Neuronal stem cell (in vitro differentiated cells): ENCODE measurements around the gene CHD3. TPM values are rescaled to one million over a fixed set of nuclear protein-coding genes. Genes with fewer than 3 reads are reported as not detected.

Experiments used
- DNase-seq: peaks from one replicate; pipeline ENCODE4 v3.0.0-alpha.2; 2013; ENCODE audit warnings: low spot score
- H2AFZ ChIP-seq: one replicate; pipeline ENCODE4 v1.6.1; 2013; ENCODE audit warnings: mild to moderate bottlenecking, low read length, inconsistent platforms
- H2AK5ac ChIP-seq: 2 replicates; pipeline ENCODE4 v1.6.1; 2013; ENCODE audit warnings: low read depth, mild to moderate bottlenecking, inconsistent platforms, low read length, moderate library complexity, mixed read lengths
- H2BK120ac ChIP-seq: 2 replicates; pipeline ENCODE4 v1.6.1; 2013; ENCODE audit warnings: low read depth, mild to moderate bottlenecking, inconsistent platforms, low read length, moderate library complexity, mixed read lengths
- H2BK12ac ChIP-seq: one replicate; pipeline ENCODE4 v1.6.1; 2013; ENCODE audit warnings: low read length, inconsistent platforms
- H2BK15ac ChIP-seq: 2 replicates; pipeline ENCODE4 v1.6.1; 2013; ENCODE audit warnings: mild to moderate bottlenecking, low read length, inconsistent platforms, mixed read lengths
- H2BK5ac ChIP-seq: one replicate; pipeline ENCODE4 v1.6.1; 2013; ENCODE audit warnings: inconsistent platforms, mild to moderate bottlenecking, low read length, moderate library complexity
- H3K14ac ChIP-seq: one replicate; pipeline ENCODE4 v1.6.1; 2013; ENCODE audit warnings: low read length, inconsistent platforms
- H3K18ac ChIP-seq: 2 replicates; pipeline ENCODE4 v1.6.1; 2013; ENCODE audit warnings: low read length, inconsistent platforms
- H3K23ac ChIP-seq: 2 replicates; pipeline ENCODE4 v1.6.1; 2013; ENCODE audit warnings: low read depth, mild to moderate bottlenecking, mixed read lengths, low read length, inconsistent platforms; ENCODE audit not compliant: poor library complexity
- H3K27ac ChIP-seq: replicated peaks from 3 replicates; pipeline ENCODE4 v1.5.1; 2013; ENCODE audit warnings: low read length, inconsistent platforms
- H3K27me3 ChIP-seq, 3 experiments: 2 replicates each; pipeline ENCODE4 v1.6.1; 2013; ENCODE audit warnings: low read length in 3 of 3, mild to moderate bottlenecking in 2 of 3, inconsistent platforms in 1 of 3, low read depth in 1 of 3, mixed read lengths in 1 of 3, moderate library complexity in 1 of 3; ENCODE audit not compliant: control insufficient read depth in 3 of 3, insufficient read depth in 3 of 3
- H3K36me3 ChIP-seq, 2 donors: replicated peaks in 1 of 2; 2 replicates each; pipeline ENCODE4 v1.6.1; 2013; ENCODE audit warnings: low read length in 2 of 2; ENCODE audit not compliant: control insufficient read depth in 2 of 2, insufficient read depth in 2 of 2
- H3K4ac ChIP-seq: 2 replicates; pipeline ENCODE4 v1.6.1; 2013; ENCODE audit warnings: inconsistent platforms, mild to moderate bottlenecking, low read length, moderate library complexity
- H3K4me1 ChIP-seq, 2 donors: 1 replicate in 1 of 2; 2 replicates in 1 of 2; pipeline ENCODE4 v1.6.1; 2013; ENCODE audit warnings: low read length in 2 of 2, low read depth in 1 of 2; ENCODE audit not compliant: control insufficient read depth in 2 of 2, insufficient read depth in 1 of 2
- H3K4me2 ChIP-seq: one replicate; pipeline ENCODE4 v1.6.1; 2013; ENCODE audit warnings: mild to moderate bottlenecking, low read length, inconsistent platforms; ENCODE audit not compliant: insufficient read depth, poor library complexity, severe bottlenecking
- H3K4me3 ChIP-seq, 2 donors: 2 replicates each; pipeline ENCODE4 v1.5.1; 2013; ENCODE audit warnings: low read length in 2 of 2, mild to moderate bottlenecking in 2 of 2, inconsistent platforms in 1 of 2, moderate library complexity in 1 of 2
- H3K79me1 ChIP-seq: one replicate; pipeline ENCODE4 v1.6.1; 2013; ENCODE audit warnings: low read depth, mild to moderate bottlenecking, inconsistent platforms, low read length, moderate library complexity
- H3K9ac ChIP-seq: one replicate; pipeline ENCODE4 v1.6.1; 2013; ENCODE audit warnings: mild to moderate bottlenecking, low read depth, low read length, inconsistent platforms; ENCODE audit not compliant: poor library complexity
- H3K9me3 ChIP-seq, 2 donors: replicated peaks in 1 of 2; 2 replicates each; pipeline versions ENCODE3 to v1.6.1; 2013; ENCODE audit warnings: low read length in 2 of 2, mild to moderate bottlenecking in 2 of 2, inconsistent platforms in 1 of 2, low read depth in 1 of 2, mixed read lengths in 1 of 2, moderate library complexity in 1 of 2; ENCODE audit not compliant: control insufficient read depth in 2 of 2, insufficient read depth in 1 of 2
- H4K8ac ChIP-seq: one replicate; pipeline ENCODE4 v1.6.1; 2013; ENCODE audit warnings: low read depth, mild to moderate bottlenecking, inconsistent platforms, low read length, moderate library complexity
- H4K91ac ChIP-seq: one replicate; pipeline ENCODE4 v1.6.1; 2013; ENCODE audit warnings: low read length, low read depth, mild to moderate bottlenecking, inconsistent platforms; ENCODE audit not compliant: poor library complexity
- WGBS, 2 donors: extraction: QIAGEN DNeasy Blood & Tissue Kit; methylation state at CpG; one replicate each; pipeline ENCODE4 v1.1.7; 2013; ENCODE audit warnings: missing lambda C conversion rate in 2 of 2, mixed read lengths in 1 of 2; ENCODE audit not compliant: insufficient read length in 2 of 2, insufficient replicate concordance in 1 of 2; ENCODE audit errors: extremely low coverage in 2 of 2; 5-methylcytosine and 5-hydroxymethylcytosine counted together
- small RNA-seq: library from polyadenylated mRNA; stranded (forward); fragments of <200 nt; extraction: miRNeasy Mini kit (QIAGEN cat#:217004); gene quantifications from one replicate; pipeline ENCODE3, GENCODE V24; 2013; ENCODE audit not compliant: insufficient read depth

The CHD3 gene

DNA sequence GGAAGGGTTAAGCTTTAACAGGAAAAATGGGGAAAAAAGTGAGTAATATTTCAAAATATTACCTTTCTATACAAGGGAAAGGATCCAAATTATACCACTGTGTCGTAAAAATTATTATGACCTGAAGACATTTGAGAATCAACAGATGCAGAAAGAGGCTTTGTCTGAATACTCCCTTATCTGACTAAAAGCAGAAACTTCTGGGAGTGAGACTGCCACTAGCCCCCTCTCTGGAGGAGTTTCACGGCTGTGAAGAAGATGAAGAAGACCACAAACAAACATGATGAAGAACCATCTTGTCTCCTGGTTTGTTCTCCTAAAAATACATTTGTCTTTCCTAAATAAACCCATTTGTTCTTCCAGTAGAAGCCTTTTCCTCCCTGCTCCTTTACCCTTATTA, 72.8 kb downstream of the CHD3 start:
- no peak overlapping the region for H3K18ac ChIP-seq
- H3K36me3 ChIP-seq = no peaks in the 10 kb centered on the region
- H3K4me2 ChIP-seq = no peak overlapping the region
- no peak overlapping the region for H3K4me3 ChIP-seq
- no peak overlapping the region for H2AFZ ChIP-seq
- H3K23ac ChIP-seq = no peak overlapping the region
- H3K27ac ChIP-seq = no peak overlapping the region
- no CpG with 5 or more reads among the region's 2 CpGs for WGBS, 2 donors
- H2AK5ac ChIP-seq = no peak overlapping the region
- H2BK5ac ChIP-seq = no peak overlapping the region
- H3K27me3 ChIP-seq = no peaks in the 10 kb centered on the region
- DNase-seq = no peak
- H3K79me1 ChIP-seq = no peaks in the 10 kb centered on the region
- no peak overlapping the region for H3K4ac ChIP-seq
- no peak overlapping the region for H2BK15ac ChIP-seq
- no peaks in the 10 kb centered on the region for H3K4me1 ChIP-seq
- no peak overlapping the region for H4K8ac ChIP-seq
- H3K14ac ChIP-seq = no peak overlapping the region
- H2BK12ac ChIP-seq = no peak overlapping the region
- no peaks in the 10 kb centered on the region for H3K9me3 ChIP-seq
- no peak overlapping the region for H3K9ac ChIP-seq
- no peak overlapping the region for H4K91ac ChIP-seq
- H2BK120ac ChIP-seq = no peak overlapping the region

Small RNA genes lying within 50 kb of the gene (small RNA-seq; reads per million reads assigned to genes)
- gene SCARNA21 = not detected
